Neural progenitor cell (in vitro differentiated cells): ENCODE data around the gene PLXNA4.

Experiments
- CTCF ChIP-seq: fragments of 200-600 bp; sonication (generic); IDR thresholded peaks from 2 replicates; pipeline ENCODE4 v1.5.1; 2017; ENCODE audit warnings: antibody characterized with exemption, mild to moderate bottlenecking
- EZH2 ChIP-seq: fragments of 200-600 bp; sonication (generic); IDR thresholded peaks from 2 replicates; pipeline ENCODE4 v1.6.1; 2017; ENCODE audit warnings: antibody characterized with exemption, mild to moderate bottlenecking, moderate library complexity

- TF ChIP-seq CTCF (no peak), EZH2 (no peak)
Observed at GRCh38 chr7:132214452-132214851, 361.8 kb downstream of the PLXNA4 start.
